K562 (cell line): ENCODE measurements around the gene ANO7.

Experiments
- CBFB ChIP-seq: sonication (generic); formaldehyde crosslinking; IDR thresholded peaks from 2 replicates; pipeline ENCODE4 v1.4.0; 2020; ENCODE audit warnings: mild to moderate bottlenecking, missing genetic modification reagents
- CTCF ChIP-seq, 3 experiments: IDR thresholded peaks in 2 of 3; conservative IDR thresholded peaks in 1 of 3; 2 replicates each; pipeline ENCODE4 v1.5.1; 2011 to 2012; ENCODE audit warnings: low read length in 3 of 3, mild to moderate bottlenecking in 3 of 3, control low read depth in 2 of 3, improper control_type of control experiment in 1 of 3, inconsistent platforms in 1 of 3, low read depth in 1 of 3, mixed read lengths in 1 of 3, moderate library complexity in 1 of 3; ENCODE audit not compliant: insufficient read depth in 2 of 3
- ELF4 ChIP-seq: fragments of 450-650 bp; formaldehyde crosslinking; IDR thresholded peaks from 2 replicates; pipeline ENCODE4 v1.4.0; 2022; ENCODE audit warnings: missing genetic modification characterization
- HDAC2 ChIP-seq: fragments of 450-650 bp; IDR thresholded peaks from 2 replicates; pipeline ENCODE4 v1.6.1; 2016; ENCODE audit warnings: mild to moderate bottlenecking
- HMG20B ChIP-seq: fragments of 250-450 bp; sonication (Bioruptor Pico); IDR thresholded peaks from 2 replicates; pipeline ENCODE4 v1.5.0; 2021; ENCODE audit warnings: mild to moderate bottlenecking
- MCM3 ChIP-seq: fragments of 450-650 bp; IDR thresholded peaks from 2 replicates; pipeline ENCODE4 v1.6.1; 2016
- NKRF ChIP-seq: fragments of 450-650 bp; IDR thresholded peaks from 2 replicates; pipeline ENCODE4 v1.6.1; 2016; ENCODE audit warnings: borderline replicate concordance
- NRF1 ChIP-seq, 2 experiments: fragments of 450-650 bp; IDR thresholded peaks in 1 of 2; conservative IDR thresholded peaks in 1 of 2; 2 replicates each; pipeline ENCODE4 v1.6.1; 2014; ENCODE audit warnings: mild to moderate bottlenecking in 2 of 2
- PHF20 ChIP-seq: fragments of 450-650 bp; IDR thresholded peaks from 2 replicates; pipeline ENCODE4 v1.6.1; 2018; ENCODE audit not compliant: partially characterized antibody
- SRSF9 ChIP-seq: fragments of 200-400 bp; formaldehyde crosslinking; IDR thresholded peaks from 2 replicates; pipeline ENCODE4 v1.6.1; 2017; ENCODE audit warnings: low read depth, low read length, borderline replicate concordance
- ZNF184 ChIP-seq: sonication (generic); formaldehyde crosslinking; IDR thresholded peaks from 2 replicates; pipeline ENCODE4 v1.5.0; 2020; ENCODE audit warnings: missing genetic modification reagents
- ZNF561 ChIP-seq: fragments of 450-650 bp; formaldehyde crosslinking; conservative IDR thresholded peaks from 2 replicates; pipeline ENCODE4 v1.4.0; 2020; ENCODE audit warnings: mild to moderate bottlenecking, moderate library complexity
- ZSCAN29 ChIP-seq: fragments of 450-650 bp; IDR thresholded peaks from 2 replicates; pipeline ENCODE4 v1.6.1; 2017

GRCh38 chr2:241214766-241215165, 26.3 kb downstream of the ANO7 start:
- TF ChIP-seq CTCF (IDR thresholded peaks at IDR 0.05 in 2 of 3, conservative IDR thresholded peaks at IDR 0.05 in 1 of 3; ENCODE audit: insufficient read depth in 2 of 3, low read depth in 1 of 3, low read length in 3 of 3) (no peak), SRSF9 (no peak), CBFB (CRISPR knock-in tag) (no peak), ZSCAN29 (no peak), HMG20B (CRISPR knock-in tag) (no peak), NKRF (no peak), PHF20 (no peak), HDAC2 (no peak), ZNF184 (CRISPR knock-in tag) (no peak), ELF4 (no peak), ZNF561 (no peak), MCM3 (no peak), NRF1 (conservative IDR thresholded peaks at IDR 0.05 in 1 of 2, IDR thresholded peaks at IDR 0.05 in 1 of 2) (no peak)
